ENCODE measurements around the gene DIAPH3. TPM values are rescaled to one million over a fixed set of nuclear protein-coding genes. Genes with fewer than 3 reads are reported as not detected.

Gene DIAPH3
- polyA plus RNA-seq, 2 donors: 1.3 to 2.2 TPM

- H3K9me3 ChIP-seq (ENCODE audit: control insufficient read depth in 2 of 2, insufficient read depth in 1 of 2, low read depth in 1 of 2, low read length in 1 of 2): no peaks in the 10 kb centered on the region
- 40 to 42% methylated on average over 1 of the region's 1 CpG for WGBS, 2 donors
- no peak overlapping the region for H3K4me3 ChIP-seq (ENCODE audit: low read depth in 1 of 2, low read length in 2 of 2)
- no peaks in the 10 kb centered on the region for H3K4me1 ChIP-seq (ENCODE audit: control insufficient read depth in 2 of 2, insufficient read depth in 2 of 2, low read length in 1 of 2)
- no peaks in the 10 kb centered on the region for H3K36me3 ChIP-seq (ENCODE audit: control insufficient read depth in 2 of 2, insufficient read depth in 2 of 2, low read length in 1 of 2)
- H3K27ac ChIP-seq (ENCODE audit: low read depth in 2 of 2, low read length in 1 of 2): no peak overlapping the region
- H3K27me3 ChIP-seq (ENCODE audit: control insufficient read depth in 1 of 2, insufficient read depth in 2 of 2, low read length in 2 of 2): no peaks in the 10 kb centered on the region
Observed at GRCh38 chr13:59691501-59692066, 472.1 kb downstream of the DIAPH3 start.

- Histone ChIP-seq H3K27me3 (ENCODE audit: control insufficient read depth in 1 of 2, insufficient read depth in 2 of 2, low read length in 2 of 2) (no peaks in the 10 kb centered on the region), H3K9me3 (ENCODE audit: control insufficient read depth in 2 of 2, insufficient read depth in 1 of 2, low read depth in 1 of 2, low read length in 1 of 2) (no peaks in the 10 kb centered on the region), H3K4me1 (ENCODE audit: control insufficient read depth in 2 of 2, insufficient read depth in 2 of 2, low read length in 1 of 2) (no peaks in the 10 kb centered on the region), H3K4me3 (ENCODE audit: low read depth in 1 of 2, low read length in 2 of 2) (no peak overlapping the region), H3K36me3 (ENCODE audit: control insufficient read depth in 2 of 2, insufficient read depth in 2 of 2, low read length in 1 of 2) (no peaks in the 10 kb centered on the region), H3K27ac (ENCODE audit: low read depth in 2 of 2, low read length in 1 of 2) (no peak overlapping the region)
- 93 to 100% methylated on average over 1 of the region's 1 CpG for WGBS, 2 donors
Observed at GRCh38 chr13:59690857-59691500, 472.7 kb downstream of the DIAPH3 start.

GRCh38 chr13:59689057-59689456 is 474.7 kb downstream of the DIAPH3 start:
- H3K36me3 ChIP-seq (ENCODE audit: control insufficient read depth in 2 of 2, insufficient read depth in 2 of 2, low read length in 1 of 2): no peaks in the 10 kb centered on the region
- H3K27me3 ChIP-seq (ENCODE audit: control insufficient read depth in 1 of 2, insufficient read depth in 2 of 2, low read length in 2 of 2): no peaks in the 10 kb centered on the region
- 92 to 94% methylated on average over 4 of the region's 4 CpGs for WGBS, 2 donors
- no peaks in the 10 kb centered on the region for H3K4me1 ChIP-seq (ENCODE audit: control insufficient read depth in 2 of 2, insufficient read depth in 2 of 2, low read length in 1 of 2)
- H3K4me3 ChIP-seq (ENCODE audit: low read depth in 1 of 2, low read length in 2 of 2): no peak overlapping the region
- H3K9me3 ChIP-seq (ENCODE audit: control insufficient read depth in 2 of 2, insufficient read depth in 1 of 2, low read depth in 1 of 2, low read length in 1 of 2): no peaks in the 10 kb centered on the region
- no peak overlapping the region for H3K27ac ChIP-seq (ENCODE audit: low read depth in 2 of 2, low read length in 1 of 2)

- H3K27me3 ChIP-seq (ENCODE audit: control insufficient read depth in 1 of 2, insufficient read depth in 2 of 2, low read length in 2 of 2): no peaks in the 10 kb centered on the region
- no peaks in the 10 kb centered on the region for H3K36me3 ChIP-seq (ENCODE audit: control insufficient read depth in 2 of 2, insufficient read depth in 2 of 2, low read length in 1 of 2)
- H3K4me1 ChIP-seq (ENCODE audit: control insufficient read depth in 2 of 2, insufficient read depth in 2 of 2, low read length in 1 of 2): no peaks in the 10 kb centered on the region
- no peak overlapping the region for H3K27ac ChIP-seq (ENCODE audit: low read depth in 2 of 2, low read length in 1 of 2)
- WGBS, 2 donors: 61 to 70% methylated on average over 2 of the region's 2 CpGs
- H3K9me3 ChIP-seq (ENCODE audit: control insufficient read depth in 2 of 2, insufficient read depth in 1 of 2, low read depth in 1 of 2, low read length in 1 of 2): no peaks in the 10 kb centered on the region
- no peak overlapping the region for H3K4me3 ChIP-seq (ENCODE audit: low read depth in 1 of 2, low read length in 2 of 2)
Observed at GRCh38 chr13:59686798-59687394, 476.8 kb downstream of the DIAPH3 start.

GRCh38 chr13:59684105-59684504 is 479.6 kb downstream of the DIAPH3 start:
- Histone ChIP-seq H3K27ac (ENCODE audit: low read depth in 2 of 2, low read length in 1 of 2) (no peak overlapping the region), H3K36me3 (ENCODE audit: control insufficient read depth in 2 of 2, insufficient read depth in 2 of 2, low read length in 1 of 2) (no peaks in the 10 kb centered on the region), H3K27me3 (ENCODE audit: control insufficient read depth in 1 of 2, insufficient read depth in 2 of 2, low read length in 2 of 2) (no peaks in the 10 kb centered on the region), H3K4me1 (ENCODE audit: control insufficient read depth in 2 of 2, insufficient read depth in 2 of 2, low read length in 1 of 2) (no peaks in the 10 kb centered on the region), H3K4me3 (ENCODE audit: low read depth in 1 of 2, low read length in 2 of 2) (no peak overlapping the region), H3K9me3 (ENCODE audit: control insufficient read depth in 2 of 2, insufficient read depth in 1 of 2, low read depth in 1 of 2, low read length in 1 of 2) (no peaks in the 10 kb centered on the region)
- WGBS, 2 donors: 72 to 76% methylated on average over 5 of the region's 5 CpGs

GRCh38 chr13:59681636-59682311 is 482.0 kb downstream of the DIAPH3 start:
- H3K4me3 ChIP-seq (ENCODE audit: low read depth in 1 of 2, low read length in 2 of 2): no peak overlapping the region
- H3K27me3 ChIP-seq (ENCODE audit: control insufficient read depth in 1 of 2, insufficient read depth in 2 of 2, low read length in 2 of 2): no peaks in the 10 kb centered on the region
- WGBS, 2 donors: 94 to 100% methylated on average over 1 of the region's 1 CpG
- no peaks in the 10 kb centered on the region for H3K9me3 ChIP-seq (ENCODE audit: control insufficient read depth in 2 of 2, insufficient read depth in 1 of 2, low read depth in 1 of 2, low read length in 1 of 2)
- H3K36me3 ChIP-seq (ENCODE audit: control insufficient read depth in 2 of 2, insufficient read depth in 2 of 2, low read length in 1 of 2): no peaks in the 10 kb centered on the region
- H3K27ac ChIP-seq (ENCODE audit: low read depth in 2 of 2, low read length in 1 of 2): no peak overlapping the region
- H3K4me1 ChIP-seq (ENCODE audit: control insufficient read depth in 2 of 2, insufficient read depth in 2 of 2, low read length in 1 of 2): no peaks in the 10 kb centered on the region

- no peak overlapping the region for H3K27ac ChIP-seq (ENCODE audit: low read depth in 2 of 2, low read length in 1 of 2)
- no peak overlapping the region for H3K4me3 ChIP-seq (ENCODE audit: low read depth in 1 of 2, low read length in 2 of 2)
- 62 to 74% methylated on average over 7 of the region's 7 CpGs for WGBS, 2 donors
- no peaks in the 10 kb centered on the region for H3K4me1 ChIP-seq (ENCODE audit: control insufficient read depth in 2 of 2, insufficient read depth in 2 of 2, low read length in 1 of 2)
- no peaks in the 10 kb centered on the region for H3K36me3 ChIP-seq (ENCODE audit: control insufficient read depth in 2 of 2, insufficient read depth in 2 of 2, low read length in 1 of 2)
- no peaks in the 10 kb centered on the region for H3K27me3 ChIP-seq (ENCODE audit: control insufficient read depth in 1 of 2, insufficient read depth in 2 of 2, low read length in 2 of 2)
- no peaks in the 10 kb centered on the region for H3K9me3 ChIP-seq (ENCODE audit: control insufficient read depth in 2 of 2, insufficient read depth in 1 of 2, low read depth in 1 of 2, low read length in 1 of 2)
Observed at GRCh38 chr13:59680429-59681024, 483.2 kb downstream of the DIAPH3 start.

- Histone ChIP-seq H3K4me3 (ENCODE audit: low read depth in 1 of 2, low read length in 2 of 2) (no peak overlapping the region), H3K27me3 (ENCODE audit: control insufficient read depth in 1 of 2, insufficient read depth in 2 of 2, low read length in 2 of 2) (no peaks in the 10 kb centered on the region), H3K4me1 (ENCODE audit: control insufficient read depth in 2 of 2, insufficient read depth in 2 of 2, low read length in 1 of 2) (no peaks in the 10 kb centered on the region), H3K27ac (ENCODE audit: low read depth in 2 of 2, low read length in 1 of 2) (no peak overlapping the region), H3K9me3 (ENCODE audit: control insufficient read depth in 2 of 2, insufficient read depth in 1 of 2, low read depth in 1 of 2, low read length in 1 of 2) (no peaks in the 10 kb centered on the region), H3K36me3 (ENCODE audit: control insufficient read depth in 2 of 2, insufficient read depth in 2 of 2, low read length in 1 of 2) (no peaks in the 10 kb centered on the region)
- 25 to 31% methylated on average over 1 of the region's 1 CpG for WGBS, 2 donors
Observed at GRCh38 chr13:59679254-59679653, 484.5 kb downstream of the DIAPH3 start.

- Histone ChIP-seq H3K27ac (ENCODE audit: low read depth in 2 of 2, low read length in 1 of 2) (no peak overlapping the region), H3K9me3 (ENCODE audit: control insufficient read depth in 2 of 2, insufficient read depth in 1 of 2, low read depth in 1 of 2, low read length in 1 of 2) (no peaks in the 10 kb centered on the region), H3K27me3 (ENCODE audit: control insufficient read depth in 1 of 2, insufficient read depth in 2 of 2, low read length in 2 of 2) (no peaks in the 10 kb centered on the region), H3K36me3 (ENCODE audit: control insufficient read depth in 2 of 2, insufficient read depth in 2 of 2, low read length in 1 of 2) (no peaks in the 10 kb centered on the region), H3K4me1 (ENCODE audit: control insufficient read depth in 2 of 2, insufficient read depth in 2 of 2, low read length in 1 of 2) (no peaks in the 10 kb centered on the region), H3K4me3 (ENCODE audit: low read depth in 1 of 2, low read length in 2 of 2) (no peak overlapping the region)
- whole genome bisulfite sequencing, 2 donors: 75 to 78% methylated on average over 6 of the region's 6 CpGs
Observed at GRCh38 chr13:59677966-59678814, 485.5 kb downstream of the DIAPH3 start.
